A673 (cell line): ENCODE results near the gene ZFP42.

ENCODE experiments used
- EZH2 ChIP-seq: fragments of 200-600 bp; sonication (generic); IDR thresholded peaks from 2 replicates; pipeline ENCODE4 v1.6.1; 2017; ENCODE audit warnings: borderline replicate concordance, low read depth, mild to moderate bottlenecking, mixed read lengths, antibody characterized with exemption, low read length; ENCODE audit not compliant: poor library complexity, severe bottlenecking
- TF ChIP-seq, protein P1 (sequence below): fragments of 300-800, 200-600 bp; sonication (generic); conservative IDR thresholded peaks from 2 replicates; pipeline ENCODE4 v1.5.1; 2017; ENCODE audit warnings: low read depth, mild to moderate bottlenecking, antibody characterized with exemption, low read length, moderate library complexity, mixed read lengths

DNA sequence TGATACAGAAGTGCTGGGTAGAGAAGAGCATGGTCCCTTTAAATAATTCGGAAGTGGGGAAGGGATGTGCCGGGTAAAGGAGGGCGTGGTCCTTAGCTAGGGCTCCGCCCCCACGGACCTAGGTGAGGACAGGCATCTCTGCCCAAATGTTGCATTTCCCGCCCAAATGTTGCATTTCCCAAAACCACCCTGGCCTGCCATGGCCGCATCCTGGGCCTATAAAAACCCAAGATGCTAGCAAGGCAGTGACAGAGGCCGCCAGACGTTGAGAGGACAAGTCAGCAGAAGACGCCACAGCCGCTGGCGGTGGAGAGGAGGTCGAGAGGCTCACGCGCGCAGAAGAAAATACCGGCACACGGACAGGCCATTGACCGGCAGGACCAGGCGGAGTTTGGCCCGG is 46.1 kb downstream of the ZFP42 start:
- TF ChIP-seq, protein P1, sequence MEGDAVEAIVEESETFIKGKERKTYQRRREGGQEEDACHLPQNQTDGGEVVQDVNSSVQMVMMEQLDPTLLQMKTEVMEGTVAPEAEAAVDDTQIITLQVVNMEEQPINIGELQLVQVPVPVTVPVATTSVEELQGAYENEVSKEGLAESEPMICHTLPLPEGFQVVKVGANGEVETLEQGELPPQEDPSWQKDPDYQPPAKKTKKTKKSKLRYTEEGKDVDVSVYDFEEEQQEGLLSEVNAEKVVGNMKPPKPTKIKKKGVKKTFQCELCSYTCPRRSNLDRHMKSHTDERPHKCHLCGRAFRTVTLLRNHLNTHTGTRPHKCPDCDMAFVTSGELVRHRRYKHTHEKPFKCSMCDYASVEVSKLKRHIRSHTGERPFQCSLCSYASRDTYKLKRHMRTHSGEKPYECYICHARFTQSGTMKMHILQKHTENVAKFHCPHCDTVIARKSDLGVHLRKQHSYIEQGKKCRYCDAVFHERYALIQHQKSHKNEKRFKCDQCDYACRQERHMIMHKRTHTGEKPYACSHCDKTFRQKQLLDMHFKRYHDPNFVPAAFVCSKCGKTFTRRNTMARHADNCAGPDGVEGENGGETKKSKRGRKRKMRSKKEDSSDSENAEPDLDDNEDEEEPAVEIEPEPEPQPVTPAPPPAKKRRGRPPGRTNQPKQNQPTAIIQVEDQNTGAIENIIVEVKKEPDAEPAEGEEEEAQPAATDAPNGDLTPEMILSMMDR: no peak
- no peak for TF ChIP-seq EZH2
